HS-27A (cell line): ENCODE measurements around the gene MYO15A.
"Not testable (repeated sequence)": the region's sequence is repeated elsewhere in the genome, so short reads cannot be mapped to it uniquely, and the experiment has no call there.

ENCODE experiments used
- DNase-seq: peaks from one replicate; pipeline ENCODE4 v3.0.0-alpha.2; 2012; ENCODE audit warnings: low read depth, missing footprints

MYO15A gene

DNA sequence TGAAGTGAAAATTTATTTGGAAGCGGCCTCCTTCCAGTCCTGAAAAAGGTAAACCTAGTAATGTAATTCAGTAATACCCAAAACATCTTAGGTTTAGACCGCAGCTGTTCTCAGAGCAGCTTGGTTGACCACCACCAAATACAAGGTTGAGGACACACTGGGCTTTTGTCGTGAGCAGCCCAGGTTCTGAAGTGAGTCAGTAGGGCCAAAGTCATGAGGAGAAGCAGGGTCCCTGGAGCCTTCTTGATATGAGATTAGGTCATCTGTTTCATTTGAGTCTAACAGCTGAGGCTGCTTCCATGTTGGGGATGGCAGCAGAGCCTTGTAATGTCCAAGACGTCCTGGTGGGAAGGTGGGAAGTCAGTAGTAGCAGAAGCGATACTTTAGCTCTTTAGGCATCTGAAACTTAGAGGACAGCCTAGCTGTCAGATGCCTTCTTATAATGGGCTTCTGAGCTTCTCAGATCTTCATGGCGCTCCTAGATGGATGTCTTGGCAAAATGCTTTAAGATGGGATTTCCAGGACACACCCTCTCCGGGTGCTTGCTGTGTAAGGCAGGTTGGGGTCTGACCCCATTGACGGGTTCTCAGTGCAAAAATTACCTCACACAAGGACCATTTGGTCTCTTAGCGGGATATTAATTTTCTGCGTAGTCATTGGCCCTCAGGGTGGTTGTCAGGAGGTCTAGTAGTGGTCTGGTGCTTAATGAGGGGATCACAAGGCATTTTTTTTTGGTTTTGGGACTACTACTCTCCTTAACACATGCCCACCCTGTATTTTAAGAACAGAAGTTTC, 77.5 kb downstream of the MYO15A start:
- DNase-seq = no peak

DNA sequence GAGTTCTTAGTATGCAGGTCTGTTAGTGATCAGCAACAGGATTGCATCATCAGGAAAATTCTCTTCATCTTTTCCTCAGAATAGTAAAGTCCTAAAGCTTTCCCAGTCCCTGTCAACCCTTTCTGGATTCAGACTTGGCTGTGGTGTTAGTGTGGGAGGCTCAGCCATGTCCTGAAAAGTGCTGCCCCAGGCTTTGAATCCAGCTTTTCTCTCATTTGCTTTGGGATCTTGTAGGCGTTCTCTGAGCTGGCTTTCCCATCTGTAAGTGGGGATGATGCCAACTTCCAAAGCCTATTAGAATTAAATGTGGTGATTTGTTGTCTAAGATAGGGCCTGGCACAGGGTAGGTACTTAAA, 78.0 kb downstream of the MYO15A start:
- no peak for DNase-seq

DNA sequence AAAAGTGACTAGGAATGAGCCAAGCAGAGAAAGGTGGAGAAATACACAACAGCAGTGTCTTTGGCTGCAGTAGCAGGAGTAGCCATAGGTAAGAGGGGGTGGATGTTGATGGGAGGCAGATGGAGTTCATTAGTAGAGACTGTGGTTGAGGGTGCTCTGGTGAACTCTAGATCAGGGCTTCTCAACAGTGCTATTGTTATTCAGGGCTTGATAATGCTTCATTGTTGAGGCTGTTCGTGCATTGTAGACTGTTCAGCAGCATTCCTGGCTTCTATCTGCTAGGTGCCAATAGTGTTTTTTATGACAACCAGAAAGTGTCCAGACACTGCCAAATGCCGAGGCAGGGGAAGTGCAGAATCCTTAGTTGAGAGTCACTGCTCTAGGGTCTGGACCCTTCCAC, 78.7 kb downstream of the MYO15A start:
- no peak for DNase-seq

DNA sequence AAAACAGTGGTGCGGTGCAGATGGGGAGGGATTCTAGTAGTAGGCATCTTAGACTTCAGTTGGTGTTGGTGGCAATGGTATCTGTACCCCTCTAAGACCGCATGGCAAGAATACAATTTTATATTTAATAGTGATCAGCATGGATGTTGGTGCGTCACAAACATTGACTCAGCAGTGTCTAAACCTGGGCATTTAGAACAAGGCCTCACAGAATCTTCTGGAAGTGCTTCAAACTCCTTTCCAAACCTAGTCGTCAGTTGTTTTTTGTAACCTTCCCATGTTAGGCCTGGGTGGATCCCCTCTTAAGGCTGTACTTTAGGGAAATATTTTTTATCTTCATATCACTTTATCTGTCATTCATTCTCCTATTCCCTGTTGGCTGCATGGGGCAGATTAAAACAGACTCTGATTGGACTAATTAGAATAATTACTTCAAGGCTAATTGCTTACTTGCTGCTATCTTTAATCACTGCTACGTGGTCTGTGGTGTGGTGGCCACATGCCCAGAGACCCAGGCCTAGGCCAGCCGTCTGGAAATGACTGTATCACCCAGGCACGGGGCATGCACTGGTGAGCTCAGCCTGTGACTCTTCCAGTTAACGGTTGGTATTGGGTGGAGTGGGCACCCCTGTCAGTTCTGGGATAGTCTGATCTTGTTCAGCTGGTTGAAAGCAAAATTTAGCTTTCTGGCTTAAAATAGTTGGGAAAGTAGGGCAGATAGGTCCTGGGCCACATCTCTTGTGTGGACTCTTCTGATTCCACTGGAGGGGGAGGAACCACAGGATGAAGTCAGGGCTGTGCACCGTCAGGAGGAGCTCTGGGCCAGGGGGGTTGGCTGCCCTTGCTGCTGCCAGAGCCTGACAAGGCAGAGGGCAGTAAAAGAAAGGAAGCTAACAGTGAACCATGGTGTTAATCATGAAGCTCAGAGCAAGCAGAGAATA, 79.5 kb downstream of the MYO15A start:
- no peak for DNase-seq

DNA sequence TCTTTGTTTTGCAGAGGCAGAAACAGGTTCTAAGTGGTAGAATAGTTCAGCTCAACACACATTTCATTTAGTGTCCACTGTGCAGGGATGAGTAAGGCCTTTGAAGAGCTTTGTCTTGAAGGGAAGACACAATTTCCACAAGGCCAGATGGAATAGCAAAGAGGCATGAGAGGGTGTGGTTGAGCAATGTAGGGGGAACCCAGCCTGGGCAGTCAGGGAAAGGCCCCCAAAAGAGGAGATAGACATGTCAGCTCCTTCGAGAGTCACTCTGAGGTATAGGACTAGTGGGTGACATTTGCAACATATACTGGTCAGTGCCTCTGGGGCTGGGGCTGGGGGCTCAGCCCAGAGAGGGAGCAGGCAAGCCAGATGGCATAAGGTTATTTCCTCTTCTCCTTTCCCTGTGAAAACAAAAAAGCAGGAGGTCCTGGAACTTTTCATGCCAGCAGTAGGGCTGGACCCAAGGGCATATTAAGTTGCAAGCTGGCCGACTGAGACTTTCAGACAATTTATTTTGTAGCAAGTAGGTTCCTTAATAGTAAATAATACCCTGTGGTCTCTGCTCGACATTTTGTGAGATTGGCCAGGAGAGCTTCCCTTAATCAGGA, 82.2 kb downstream of the MYO15A start:
- no peak for DNase-seq

DNA sequence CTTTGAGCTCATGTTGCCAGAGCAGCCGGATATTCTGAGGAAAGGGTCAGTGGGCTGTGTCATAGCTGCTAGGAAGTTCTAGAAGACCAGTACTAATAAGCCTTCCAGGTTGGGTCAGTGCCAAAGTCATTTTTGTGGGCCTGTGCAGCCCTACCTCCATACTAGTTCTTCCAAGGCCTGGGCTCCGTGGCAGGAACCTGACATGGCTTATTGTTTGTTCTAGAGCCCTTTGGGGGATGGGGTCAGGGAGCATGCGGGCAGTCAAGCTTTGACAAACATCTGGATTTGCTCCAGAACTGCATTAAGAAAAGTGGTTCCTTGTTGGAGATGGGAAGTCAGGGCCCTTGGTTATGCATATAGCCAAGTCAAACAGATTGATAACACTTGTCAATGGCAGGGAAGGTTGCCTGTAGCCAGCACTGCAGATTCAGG, 82.7 kb downstream of the MYO15A start:
- no peak for DNase-seq

DNA sequence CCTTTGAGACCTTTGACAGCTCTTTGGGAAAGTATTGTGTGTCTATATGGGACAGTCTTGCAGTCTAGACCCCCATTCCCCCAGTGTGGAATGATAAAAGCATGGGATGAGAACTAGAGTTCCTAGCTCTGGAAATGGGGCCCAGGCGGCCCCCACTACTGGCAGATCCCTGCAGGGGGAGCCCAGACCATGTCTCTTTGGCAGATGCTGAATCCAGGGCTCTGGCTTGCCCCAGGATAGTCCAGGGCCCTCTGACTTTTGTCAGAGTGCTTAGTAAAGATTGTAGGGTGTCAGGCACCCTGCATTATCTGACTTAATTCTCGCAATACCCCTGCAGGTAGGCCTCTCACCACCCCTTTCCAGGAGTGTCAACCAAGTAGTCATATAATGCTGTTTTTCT, 83.4 kb downstream of the MYO15A start:
- DNase-seq = no peak

DNA sequence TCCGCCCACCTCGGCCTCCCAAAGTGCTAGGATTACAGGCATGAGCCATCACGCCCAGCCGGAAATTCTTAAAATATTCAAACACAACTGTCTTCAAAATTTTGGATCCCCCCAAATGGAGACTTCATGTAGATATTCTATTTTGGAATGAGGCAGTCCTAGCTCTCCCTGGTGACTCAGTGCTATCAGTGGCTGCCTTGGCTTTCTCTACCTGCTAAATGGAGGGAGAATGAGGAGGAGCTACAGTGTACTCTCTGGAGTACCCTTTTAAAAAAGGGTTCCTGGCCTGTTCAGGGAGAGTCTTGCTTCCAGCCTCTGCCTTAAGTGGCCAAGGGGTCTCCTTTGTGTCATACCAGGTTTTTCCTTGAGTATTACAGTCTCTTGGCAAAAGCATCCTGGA, 85.8 kb downstream of the MYO15A start:
- no peak for DNase-seq

DNA sequence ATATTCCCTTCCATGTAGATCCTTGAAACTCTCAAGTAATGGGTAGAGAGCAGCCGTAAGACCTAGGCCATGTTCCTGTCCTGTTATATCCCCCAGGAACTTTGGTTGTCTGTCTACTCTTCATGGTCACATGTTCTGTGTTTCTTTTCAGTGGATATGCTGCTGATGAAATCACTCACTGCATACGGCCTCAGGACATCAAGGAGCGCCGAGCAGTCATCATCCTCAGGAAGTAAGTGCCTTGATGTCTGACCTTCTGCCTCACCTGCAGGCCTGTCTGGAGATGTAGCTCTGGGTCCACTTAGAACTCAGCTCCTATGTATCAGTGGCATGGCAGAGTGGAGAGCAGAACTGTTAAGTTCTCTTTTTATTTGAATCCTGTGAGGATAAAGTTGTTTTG, 86.2 kb downstream of the MYO15A start:
- DNase-seq = no peak

DNA sequence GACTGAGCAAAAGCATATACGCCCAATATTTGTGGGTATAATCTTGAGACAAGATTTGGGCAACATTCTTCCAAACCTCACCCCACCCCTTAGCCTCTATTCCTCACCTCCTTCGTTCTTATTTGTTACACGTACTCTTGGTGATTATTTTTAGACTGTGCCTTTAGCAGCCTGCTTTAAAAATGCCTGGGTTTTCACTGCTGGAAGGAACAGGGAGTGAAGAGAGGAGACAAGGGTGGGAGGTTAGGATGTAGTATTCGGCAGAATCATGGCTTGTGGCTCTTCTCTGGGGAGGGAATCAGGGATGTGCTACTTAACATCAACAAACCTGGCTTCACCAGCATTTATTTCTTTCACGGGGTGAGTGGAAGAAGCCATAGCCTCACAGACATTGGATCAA, 86.7 kb downstream of the MYO15A start:
- no peak for DNase-seq

DNA sequence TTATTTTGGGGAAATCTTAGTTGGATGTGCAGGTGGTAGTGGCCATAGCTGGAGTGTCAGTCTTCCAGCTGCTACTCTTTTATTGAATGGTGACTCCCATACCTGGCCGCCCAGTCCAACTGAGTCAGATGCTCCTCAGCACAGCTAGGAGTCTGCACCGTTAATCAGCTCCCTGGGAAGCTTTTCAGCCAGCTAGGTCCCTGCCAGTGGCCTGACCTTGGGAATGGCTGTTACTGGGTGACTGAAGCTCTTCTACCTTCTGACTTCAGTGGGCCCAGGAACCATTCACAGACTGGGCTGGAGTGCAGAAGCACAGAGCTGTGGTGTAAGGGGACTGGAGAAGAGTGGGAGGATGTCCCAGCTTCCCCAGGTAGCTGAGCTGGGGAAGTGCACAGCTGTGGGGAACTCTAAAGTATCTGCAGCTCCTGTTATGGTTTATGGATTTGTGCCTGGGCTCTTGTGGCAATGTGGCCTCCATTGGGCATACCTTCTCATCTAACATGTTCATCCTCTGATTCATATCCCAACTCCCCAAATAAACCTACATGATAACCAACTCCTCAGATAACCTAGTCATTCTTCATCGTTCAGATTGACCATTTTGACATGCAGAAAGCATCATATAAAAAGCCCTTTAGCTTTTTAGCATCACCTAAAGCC, 89.1 kb downstream of the MYO15A start:
- no peak for DNase-seq

DNA sequence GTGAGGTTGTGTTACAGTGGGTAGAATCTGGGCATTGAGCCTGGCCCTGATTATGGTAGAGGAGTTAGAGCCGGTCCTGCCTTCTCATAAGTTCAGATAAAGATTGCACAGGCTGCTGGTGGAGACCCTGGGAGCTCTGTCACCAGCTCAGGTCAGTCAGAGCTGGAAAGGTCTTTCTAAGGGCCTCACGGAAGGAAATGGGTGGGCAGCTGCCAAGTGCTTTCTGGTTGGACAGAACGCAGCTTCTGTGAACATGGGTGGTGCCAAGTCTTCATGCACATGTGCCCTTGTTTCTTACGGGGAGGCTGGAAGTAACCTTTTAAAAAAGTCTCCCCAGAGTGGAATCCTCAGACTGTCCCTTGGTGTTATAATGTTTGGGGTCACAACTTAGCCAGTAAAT, 90.0 kb downstream of the MYO15A start:
- no peak for DNase-seq

DNA sequence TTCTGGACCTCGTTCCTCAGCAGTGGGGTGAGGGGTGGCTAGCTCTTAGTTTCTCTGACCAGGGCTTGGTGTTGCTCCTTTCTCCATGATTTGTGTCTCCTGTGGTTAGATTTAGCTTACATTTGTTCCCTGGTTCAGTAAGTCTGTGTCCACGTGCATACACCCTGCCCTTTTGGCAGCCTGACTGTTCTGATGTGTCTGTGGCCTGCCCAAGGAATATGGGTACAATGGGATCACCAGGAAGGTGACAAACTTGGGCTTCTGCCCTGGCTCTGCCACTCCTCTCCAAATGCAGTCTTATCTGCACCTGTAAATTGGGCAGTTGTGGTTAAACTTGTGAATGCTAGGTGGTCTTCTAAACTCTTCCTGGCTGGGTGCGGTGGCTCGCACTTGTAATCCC, 92.6 kb downstream of the MYO15A start:
- no peak for DNase-seq

DNA sequence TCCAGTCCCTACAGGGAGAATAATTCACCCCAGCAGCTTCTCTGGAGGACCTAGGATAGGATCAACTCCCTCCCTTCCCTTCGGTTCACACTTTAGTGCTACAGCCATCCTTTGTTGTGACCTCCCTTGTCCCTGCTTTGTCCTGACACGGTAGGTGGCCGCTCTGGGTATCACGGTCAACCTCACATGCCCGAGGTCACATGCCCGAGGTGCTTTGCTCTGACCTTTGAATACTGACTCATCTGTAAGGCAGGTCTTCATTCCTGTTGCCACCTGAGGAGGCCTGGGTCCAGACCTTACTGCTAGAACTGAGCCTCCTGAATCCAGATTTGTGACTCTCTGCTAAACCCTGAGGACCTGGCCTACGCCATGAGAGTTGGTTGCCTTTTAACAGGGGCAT, 94.8 kb downstream of the MYO15A start:
- no peak for DNase-seq

DNA sequence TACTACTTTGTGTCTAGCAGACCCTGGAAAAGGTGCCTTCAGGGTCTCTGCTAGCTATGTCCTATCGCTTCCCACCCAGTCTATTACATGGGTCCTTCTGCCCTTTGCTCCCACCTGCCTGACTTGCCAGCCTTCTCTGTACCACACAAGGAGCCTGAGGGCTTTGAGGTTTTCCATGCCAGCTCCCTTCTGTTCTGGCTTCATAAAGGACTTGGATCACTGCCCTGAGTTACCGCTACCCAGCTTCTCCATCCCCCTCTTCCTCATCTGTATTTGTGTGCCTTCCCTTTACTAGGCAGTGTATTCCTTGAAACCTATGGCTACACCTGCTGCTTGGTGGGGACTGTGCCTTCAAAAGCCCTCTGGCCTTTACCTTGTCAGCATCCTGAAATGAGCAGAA, 97.3 kb downstream of the MYO15A start:
- no peak for DNase-seq

DNA sequence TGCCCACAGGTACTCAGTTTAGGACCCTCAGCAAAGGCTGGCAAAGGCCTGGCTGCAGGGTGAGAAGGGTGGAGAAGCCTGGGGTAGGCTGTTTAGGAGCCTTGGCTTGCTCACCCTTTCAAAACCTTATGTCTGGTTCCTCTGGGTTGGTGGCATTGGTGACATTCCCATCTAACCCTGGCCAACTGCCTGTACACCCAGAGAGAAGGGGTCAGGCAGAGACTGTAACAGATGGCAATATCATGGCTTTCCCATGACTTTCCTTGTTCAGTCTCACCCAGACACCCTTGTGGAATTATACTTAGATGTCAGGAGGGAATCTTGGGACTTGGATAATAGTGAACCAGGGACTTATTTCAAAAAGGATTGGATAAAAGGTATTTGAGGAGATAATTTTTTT, 98.4 kb downstream of the MYO15A start:
- no peak for DNase-seq

DNA sequence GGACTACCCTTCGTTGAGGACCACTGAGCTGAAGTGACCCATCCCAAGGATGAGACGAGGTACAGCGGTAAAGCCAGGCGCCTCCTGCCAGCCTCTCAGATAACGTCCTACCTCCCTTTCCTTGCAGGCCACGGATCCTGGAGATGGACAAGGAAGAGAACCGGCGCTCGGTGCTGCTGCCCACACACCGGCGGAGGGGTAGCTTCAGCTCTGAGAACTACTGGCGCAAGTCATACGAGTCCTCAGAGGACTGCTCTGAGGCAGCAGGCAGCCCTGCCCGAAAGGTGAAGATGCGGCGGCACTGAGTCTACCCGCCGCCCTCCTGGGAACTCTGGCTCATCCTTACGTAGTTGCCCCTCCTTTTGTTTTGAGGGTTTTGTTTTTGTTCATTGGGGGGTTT, 99.5 kb downstream of the MYO15A start:
- DNase-seq = no peak

DNA sequence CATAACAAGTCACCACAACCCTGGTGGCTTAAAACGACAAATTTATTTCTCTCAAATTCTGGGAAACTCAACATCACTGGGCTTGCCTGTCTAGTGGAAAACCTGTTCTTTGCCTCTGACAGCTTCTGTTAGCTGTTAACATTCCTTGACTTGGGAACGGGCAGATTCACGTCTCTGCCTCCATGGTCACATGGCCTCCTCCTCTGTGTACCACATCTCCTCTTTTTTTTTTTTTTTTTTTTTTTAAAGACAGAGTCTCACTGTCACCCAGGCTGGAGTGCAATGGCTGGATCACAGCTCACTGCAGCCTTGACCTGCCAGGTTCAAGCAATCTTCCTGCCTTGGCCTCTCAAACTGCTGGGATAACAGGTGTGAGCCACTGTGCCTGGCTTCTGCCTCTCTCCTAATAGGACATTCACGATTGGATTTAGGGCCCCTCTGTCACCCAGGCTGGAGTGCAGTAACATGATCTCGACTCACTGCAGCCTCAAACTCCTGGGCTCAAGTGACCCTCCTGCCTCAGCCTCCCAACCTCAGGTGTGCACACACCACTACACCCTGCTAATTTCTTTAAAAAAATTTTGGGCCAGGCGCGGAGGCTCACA, 105.2 kb downstream of the MYO15A start:
- no peak for DNase-seq

DNA sequence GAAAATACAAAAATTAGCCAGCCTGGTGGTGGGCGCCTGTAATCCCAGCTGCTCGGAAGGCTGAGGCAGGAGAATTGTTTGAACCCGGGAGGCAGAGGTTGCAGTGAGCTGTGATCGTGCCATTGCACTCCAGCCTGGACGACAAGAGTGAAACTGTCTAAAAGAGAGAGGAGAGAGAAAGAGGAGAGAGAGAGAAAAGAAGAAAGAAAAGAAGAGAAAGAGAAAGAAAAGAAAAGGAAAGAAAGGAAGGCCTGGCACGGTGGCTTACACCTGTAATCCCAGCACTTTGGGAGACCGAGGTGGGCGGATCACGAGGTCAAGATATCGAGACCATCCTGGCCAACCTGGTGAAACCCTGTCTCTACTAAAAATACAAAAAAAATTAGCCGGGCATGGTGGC, 108.3 kb downstream of the MYO15A start:
- DNase-seq = not testable (repeated sequence)

DNA sequence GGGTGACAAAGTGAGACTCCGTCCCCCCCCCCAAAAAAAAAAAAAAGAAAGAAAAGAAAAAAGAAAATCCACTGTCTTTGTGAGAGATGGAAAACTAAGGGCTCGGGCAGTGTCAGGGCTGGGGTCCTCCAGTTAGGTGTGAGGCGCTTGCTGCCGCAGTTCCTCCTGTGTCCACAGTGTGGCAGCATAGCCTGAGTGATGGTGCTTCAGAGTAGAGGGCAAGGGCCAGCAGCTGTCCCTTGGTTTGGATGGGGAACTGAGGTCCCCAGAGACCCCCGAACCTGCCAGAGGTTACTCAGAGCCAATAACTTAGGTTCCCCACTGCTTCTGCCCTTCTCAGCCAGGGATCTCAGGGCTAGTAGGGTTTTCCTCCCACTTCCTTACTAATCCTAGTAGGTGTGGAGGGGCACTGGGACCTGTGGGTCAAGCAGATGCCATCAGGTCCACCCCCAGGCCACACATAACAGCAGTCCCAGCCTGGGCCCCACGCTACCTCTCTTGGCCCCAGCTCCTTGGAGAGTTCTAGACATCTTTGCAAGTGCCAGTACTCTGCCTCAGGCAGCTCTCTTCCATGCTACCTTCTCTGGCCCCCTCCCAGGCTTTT, 109.0 kb downstream of the MYO15A start:
- peak; percentile 49 for DNase-seq

DNA sequence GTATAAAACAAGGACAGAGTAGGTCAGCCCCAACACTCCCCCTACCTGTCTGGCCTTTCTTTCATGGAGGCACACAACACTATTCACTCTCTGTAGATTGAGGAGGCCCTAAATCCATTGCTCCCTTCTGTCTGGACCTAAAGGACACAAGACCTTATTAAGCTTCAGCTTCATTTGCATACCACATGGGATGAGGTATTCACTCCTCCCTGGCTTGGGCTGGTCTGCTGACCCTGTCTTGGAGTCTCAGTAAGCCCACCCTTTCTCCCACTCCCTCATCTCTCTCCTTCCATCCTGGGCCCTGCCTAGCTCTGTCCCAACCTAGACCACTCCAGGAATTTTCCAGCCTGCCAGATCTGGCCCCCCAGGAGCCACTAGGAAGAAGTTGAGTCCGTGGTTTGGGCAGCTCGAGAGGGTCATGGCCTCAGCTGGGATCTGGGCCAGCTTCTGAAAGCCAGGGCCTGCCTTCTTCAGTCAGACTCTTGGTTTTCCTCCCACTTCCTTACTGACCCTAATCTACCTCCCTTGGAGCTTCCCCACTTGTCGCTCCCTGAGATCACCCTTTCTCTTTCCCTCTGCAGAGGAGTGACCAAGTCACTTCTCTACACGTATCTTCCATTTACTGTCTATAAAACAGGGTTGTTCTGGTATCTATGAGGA, 110.3 kb downstream of the MYO15A start:
- no peak for DNase-seq
